HEK293 (cell line): ENCODE measurements around the gene FXYD5.

ENCODE experiments used
- CTCF ChIA-PET: fragments of 350-600 bp; formaldehyde crosslinking; extraction: SDS; loops from one replicate; lab custom pipeline; 2021; ENCODE audit warnings: antibody characterized with exemption; lab: Yijun Ruan, JAX
- POLR2A ChIA-PET: fragments of 300-600 bp; formaldehyde crosslinking; extraction: SDS; loops from one replicate; lab custom pipeline; 2020; ENCODE audit warnings: antibody characterized with exemption, inconsistent platforms; lab: Yijun Ruan, JAX
- H3K27ac ChIP-seq: fragments of 200-500 bp; sonication (Bioruptor generic); 2 replicates; pipeline ENCODE4 v1.5.1; 2014; ENCODE audit warnings: low read depth, low read length, control low read depth, inconsistent platforms; ENCODE audit errors: extremely low read depth
- H3K36me3 ChIP-seq, 2 experiments: fragments of 200-500 bp in 1 of 2; sonication (Bioruptor generic) in 1 of 2; 1 replicate in 1 of 2; 2 replicates in 1 of 2; pipeline ENCODE4 v1.5.1; 2014 to 2017; ENCODE audit warnings: inconsistent platforms in 2 of 2, low read length in 2 of 2; ENCODE audit not compliant: control insufficient read depth in 2 of 2, insufficient read depth in 1 of 2
- H3K4me1 ChIP-seq: fragments of 200-500 bp; sonication (Bioruptor generic); 2 replicates; pipeline ENCODE4 v1.5.1; 2014; ENCODE audit warnings: mild to moderate bottlenecking, low read length, inconsistent platforms; ENCODE audit not compliant: control insufficient read depth, insufficient read depth
- H3K4me3 ChIP-seq: 2 replicates; pipeline ENCODE4 v1.5.1; 2011; ENCODE audit warnings: low read depth, mild to moderate bottlenecking, control low read depth, low read length, moderate library complexity
- H3K9me3 ChIP-seq: fragments of 200-500 bp; sonication (Bioruptor generic); 2 replicates; pipeline ENCODE4 v1.5.1; 2014; ENCODE audit warnings: low read depth, low read length, inconsistent platforms; ENCODE audit not compliant: control insufficient read depth, insufficient read depth
- BCL11B ChIP-seq: fragments of 450-650 bp; formaldehyde crosslinking; IDR thresholded peaks from 2 replicates; pipeline ENCODE4 v1.5.1; 2016; ENCODE audit warnings: low read depth, missing biosample characterization, missing genetic modification characterization
- GFI1B ChIP-seq: fragments of 450-650 bp; formaldehyde crosslinking; IDR thresholded peaks from 2 replicates; pipeline ENCODE4 v1.5.1; 2016; ENCODE audit warnings: missing biosample characterization, missing genetic modification characterization
- GLI2 ChIP-seq: fragments of 450-650 bp; formaldehyde crosslinking; IDR thresholded peaks from 2 replicates; pipeline ENCODE4; 2017; ENCODE audit warnings: missing biosample characterization, missing genetic modification characterization, low read depth, borderline replicate concordance
- GLIS2 ChIP-seq: fragments of 450-650 bp; formaldehyde crosslinking; IDR thresholded peaks from 2 replicates; pipeline ENCODE4 v1.5.1; 2016; ENCODE audit warnings: missing biosample characterization, missing genetic modification characterization
- SCRT1 ChIP-seq: fragments of 450-650 bp; formaldehyde crosslinking; IDR thresholded peaks from 2 replicates; pipeline ENCODE4 v1.5.1; 2016; ENCODE audit warnings: missing biosample characterization, missing genetic modification characterization, borderline replicate concordance
- ZIC2 ChIP-seq: fragments of 450-650 bp; formaldehyde crosslinking; IDR thresholded peaks from 2 replicates; pipeline ENCODE4 v1.5.1; 2016; ENCODE audit warnings: missing biosample characterization, missing genetic modification characterization
- ZNF133 ChIP-seq: fragments of 450-650 bp; formaldehyde crosslinking; IDR thresholded peaks from 2 replicates; pipeline ENCODE4 v1.5.1; 2016; ENCODE audit warnings: missing biosample characterization, missing genetic modification characterization
- ZNF138 ChIP-seq: fragments of 450-650 bp; formaldehyde crosslinking; IDR thresholded peaks from 2 replicates; pipeline ENCODE4 v1.5.1; 2016; ENCODE audit warnings: missing biosample characterization, missing genetic modification characterization, borderline replicate concordance
- ZNF24 ChIP-seq: fragments of 450-650 bp; formaldehyde crosslinking; IDR thresholded peaks from 2 replicates; pipeline ENCODE4 v1.5.1; 2016; ENCODE audit warnings: missing biosample characterization, missing genetic modification characterization
- ZNF292 ChIP-seq: fragments of 450-650 bp; formaldehyde crosslinking; IDR thresholded peaks from 2 replicates; pipeline ENCODE4 v1.5.1; 2016; ENCODE audit warnings: low read depth, missing biosample characterization, missing genetic modification characterization, borderline replicate concordance
- ZNF473 ChIP-seq: fragments of 450-650 bp; formaldehyde crosslinking; IDR thresholded peaks from 2 replicates; pipeline ENCODE4 v1.5.1; 2017; ENCODE audit warnings: missing biosample characterization, missing genetic modification characterization
- ZNF501 ChIP-seq: fragments of 450-650 bp; formaldehyde crosslinking; IDR thresholded peaks from 2 replicates; pipeline ENCODE4 v1.5.1; 2016; ENCODE audit warnings: missing biosample characterization, missing genetic modification characterization
- ZNF555 ChIP-seq: fragments of 450-650 bp; formaldehyde crosslinking; conservative IDR thresholded peaks from 2 replicates; pipeline ENCODE4 v1.5.1; 2017; ENCODE audit warnings: missing biosample characterization, mild to moderate bottlenecking, missing genetic modification characterization, inconsistent platforms
- ZNF621 ChIP-seq: fragments of 450-650 bp; formaldehyde crosslinking; IDR thresholded peaks from 2 replicates; pipeline ENCODE4 v1.5.1; 2017; ENCODE audit warnings: missing biosample characterization, missing genetic modification characterization
- ZNF707 ChIP-seq: fragments of 450-650 bp; formaldehyde crosslinking; IDR thresholded peaks from 2 replicates; pipeline ENCODE4 v1.5.1; 2016; ENCODE audit warnings: missing biosample characterization, missing genetic modification characterization
- ZNF76 ChIP-seq: fragments of 450-650 bp; formaldehyde crosslinking; IDR thresholded peaks from 2 replicates; pipeline ENCODE4; 2016; ENCODE audit warnings: low read depth, missing biosample characterization, missing genetic modification characterization, borderline replicate concordance
- ZNF768 ChIP-seq: fragments of 450-650 bp; formaldehyde crosslinking; IDR thresholded peaks from 2 replicates; pipeline ENCODE4 v1.5.1; 2018; ENCODE audit warnings: missing biosample characterization, mild to moderate bottlenecking, missing genetic modification characterization
- ZNF843 ChIP-seq: fragments of 450-650 bp; formaldehyde crosslinking; IDR thresholded peaks from 2 replicates; pipeline ENCODE4 v1.5.1; 2016; ENCODE audit warnings: missing biosample characterization, missing genetic modification characterization
- ZSCAN16 ChIP-seq: fragments of 450-650 bp; formaldehyde crosslinking; IDR thresholded peaks from 2 replicates; pipeline ENCODE4 v1.5.1; 2016; ENCODE audit warnings: missing biosample characterization, missing genetic modification characterization
- TF ChIP-seq, protein P1 (sequence below): fragments of 450-650 bp; formaldehyde crosslinking; IDR thresholded peaks from 2 replicates; pipeline ENCODE4; 2016; ENCODE audit warnings: missing biosample characterization, missing genetic modification characterization
- TF ChIP-seq, protein P2 (sequence below): fragments of 450-650 bp; formaldehyde crosslinking; IDR thresholded peaks from 2 replicates; pipeline ENCODE4 v1.5.1; 2016; ENCODE audit warnings: missing biosample characterization, missing genetic modification characterization
- TF ChIP-seq, protein P3 (sequence below): fragments of 450-650 bp; formaldehyde crosslinking; IDR thresholded peaks from 2 replicates; pipeline ENCODE4 v1.5.1; 2016; ENCODE audit warnings: missing biosample characterization, missing genetic modification characterization

Gene FXYD5

DNA sequence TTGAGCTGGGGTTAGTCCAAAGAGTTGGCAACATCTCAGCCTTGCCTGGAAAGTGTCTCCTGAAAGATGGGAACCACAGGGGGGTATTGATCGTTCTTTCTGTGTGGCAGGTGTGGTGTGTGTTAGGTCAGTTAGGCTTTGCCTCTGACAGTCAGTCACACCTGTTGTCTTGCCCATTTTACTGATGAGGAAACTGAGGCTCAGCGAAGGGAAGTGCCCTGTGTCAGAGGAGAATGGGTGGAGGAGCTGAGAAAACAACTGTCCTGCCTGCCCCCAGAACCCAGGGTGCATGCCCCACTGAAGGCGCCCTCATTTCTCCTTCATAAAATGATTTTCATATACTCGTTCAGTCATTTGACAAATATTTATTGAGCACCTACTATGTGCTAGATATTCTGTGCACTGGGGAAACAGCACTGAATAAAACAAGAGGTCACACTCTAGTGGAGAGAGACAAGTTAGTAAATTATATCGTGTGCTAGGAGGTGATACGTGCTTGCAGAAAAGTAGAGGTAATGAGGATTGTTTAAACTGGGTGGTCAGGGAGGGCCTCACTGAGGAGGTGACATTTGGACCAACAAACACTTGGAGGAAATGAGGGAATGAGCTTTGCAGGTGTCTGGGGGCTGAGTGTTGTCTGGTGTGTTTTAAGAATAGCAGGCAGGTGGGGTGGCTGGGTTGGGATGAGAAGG, 1.6 kb downstream of the FXYD5 start (continued):
- no peak for TF ChIP-seq ZNF707
- 0 out of 2 replicates have a peak, but pooled peaks have one; percentile 45 for TF ChIP-seq SCRT1 (tag by site-specific recombination)
- TF ChIP-seq, protein P1, sequence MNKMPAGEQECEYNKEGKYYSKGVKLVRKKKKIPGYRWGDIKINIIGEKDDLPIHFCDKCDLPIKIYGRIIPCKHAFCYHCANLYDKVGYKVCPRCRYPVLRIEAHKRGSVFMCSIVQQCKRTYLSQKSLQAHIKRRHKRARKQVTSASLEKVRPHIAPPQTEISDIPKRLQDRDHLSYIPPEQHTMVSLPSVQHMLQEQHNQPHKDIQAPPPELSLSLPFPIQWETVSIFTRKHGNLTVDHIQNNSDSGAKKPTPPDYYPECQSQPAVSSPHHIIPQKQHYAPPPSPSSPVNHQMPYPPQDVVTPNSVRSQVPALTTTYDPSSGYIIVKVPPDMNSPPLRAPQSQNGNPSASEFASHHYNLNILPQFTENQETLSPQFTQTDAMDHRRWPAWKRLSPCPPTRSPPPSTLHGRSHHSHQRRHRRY (tag by site-specific recombination) = no peak
- TF ChIP-seq ZNF24 (tag by site-specific recombination) = no peak
- TF ChIP-seq ZIC2 = no peak
- TF ChIP-seq ZNF768 (tag by site-specific recombination) = no peak
- TF ChIP-seq, protein P2, sequence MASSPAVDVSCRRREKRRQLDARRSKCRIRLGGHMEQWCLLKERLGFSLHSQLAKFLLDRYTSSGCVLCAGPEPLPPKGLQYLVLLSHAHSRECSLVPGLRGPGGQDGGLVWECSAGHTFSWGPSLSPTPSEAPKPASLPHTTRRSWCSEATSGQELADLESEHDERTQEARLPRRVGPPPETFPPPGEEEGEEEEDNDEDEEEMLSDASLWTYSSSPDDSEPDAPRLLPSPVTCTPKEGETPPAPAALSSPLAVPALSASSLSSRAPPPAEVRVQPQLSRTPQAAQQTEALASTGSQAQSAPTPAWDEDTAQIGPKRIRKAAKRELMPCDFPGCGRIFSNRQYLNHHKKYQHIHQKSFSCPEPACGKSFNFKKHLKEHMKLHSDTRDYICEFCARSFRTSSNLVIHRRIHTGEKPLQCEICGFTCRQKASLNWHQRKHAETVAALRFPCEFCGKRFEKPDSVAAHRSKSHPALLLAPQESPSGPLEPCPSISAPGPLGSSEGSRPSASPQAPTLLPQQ (tag by site-specific recombination) = no peak
- TF ChIP-seq ZNF76 (tag by site-specific recombination) = peak; percentile 5; the same call in 1 of the 2 replicates
- TF ChIP-seq, all 188 proteins: peak for 6

DNA sequence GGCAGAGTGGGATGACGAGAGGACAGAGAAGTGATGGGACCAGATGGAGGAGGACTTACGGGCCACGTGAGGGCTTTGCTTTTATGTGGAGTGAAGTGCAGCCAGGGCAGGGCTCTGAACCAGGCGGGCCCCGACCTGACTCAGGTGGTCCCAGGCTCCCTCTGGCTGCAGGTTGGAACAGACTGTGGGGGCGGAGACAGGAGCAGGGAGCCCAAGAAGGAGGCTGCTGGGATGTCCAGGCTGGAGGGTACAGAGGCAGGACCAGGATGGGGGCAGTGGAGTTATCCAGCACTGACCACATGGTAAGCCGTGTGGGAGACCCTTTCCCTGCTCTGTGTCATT, 2.1 kb downstream of the FXYD5 start:
- POLR2A ChIA-PET = no interaction called here
- no peaks in the 10 kb centered on the region; the same call in 1 of the 2 replicates for H3K9me3 ChIP-seq
- peaks cover 38 to 50% of the 10 kb centered on the region in 2 experiments for H3K36me3 ChIP-seq
- no peak overlapping the region for H3K27ac ChIP-seq
- CTCF ChIA-PET = interaction anchor here (5.9 kb wide), 1 partner anchor 14 kb away, joined by 82 read pairs; the partner anchor contains the start of gene FXYD7
- peaks cover 20% of the 10 kb centered on the region for H3K4me1 ChIP-seq
- TF ChIP-seq, protein P3, sequence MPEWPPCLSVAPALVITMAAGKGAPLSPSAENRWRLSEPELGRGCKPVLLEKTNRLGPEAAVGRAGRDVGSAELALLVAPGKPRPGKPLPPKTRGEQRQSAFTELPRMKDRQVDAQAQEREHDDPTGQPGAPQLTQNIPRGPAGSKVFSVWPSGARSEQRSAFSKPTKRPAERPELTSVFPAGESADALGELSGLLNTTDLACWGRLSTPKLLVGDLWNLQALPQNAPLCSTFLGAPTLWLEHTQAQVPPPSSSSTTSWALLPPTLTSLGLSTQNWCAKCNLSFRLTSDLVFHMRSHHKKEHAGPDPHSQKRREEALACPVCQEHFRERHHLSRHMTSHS = 0 out of 2 replicates have a peak, but pooled peaks have one; percentile 28
- no peak for TF ChIP-seq GLIS2
- TF ChIP-seq ZNF133 (tag by site-specific recombination) = peak; percentile 11; the same call in 1 of the 2 replicates
- TF ChIP-seq ZNF473 (tag by site-specific recombination) = 0 out of 2 replicates have a peak, but pooled peaks have one; percentile 1
- TF ChIP-seq ZSCAN16 (tag by site-specific recombination) = no peak
- no peak overlapping the region for H3K4me3 ChIP-seq

DNA sequence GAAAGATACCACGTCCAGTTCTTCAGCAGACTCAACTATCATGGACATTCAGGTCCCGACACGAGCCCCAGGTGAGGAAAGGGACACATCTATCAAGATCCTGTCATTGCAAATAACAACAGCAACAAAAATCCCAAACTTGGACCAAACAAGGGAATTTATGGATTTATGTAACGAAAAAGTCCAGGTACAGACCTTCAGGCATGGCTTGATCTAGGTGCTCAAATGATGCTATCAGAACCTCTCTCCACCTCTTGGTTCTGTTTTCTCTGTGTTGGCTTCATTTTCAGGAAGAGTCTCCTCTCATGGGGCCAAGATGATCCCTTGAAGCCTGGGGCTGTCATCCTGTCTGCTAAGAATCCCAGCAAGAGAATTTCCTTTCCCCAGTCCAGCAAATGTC, 2.9 kb downstream of the FXYD5 start:
- H3K27ac ChIP-seq = no peak overlapping the region
- no peak for TF ChIP-seq BCL11B (tag by site-specific recombination)
- TF ChIP-seq ZNF138 (tag by site-specific recombination) = no peak
- TF ChIP-seq, all 188 proteins: peak for 0
- ChIA-PET CTCF (interaction anchor here (0.7 to 2.0 kb wide), 4 partner anchors 8 to 41 kb away, joined by 3 to 9 read pairs (median 4); no protein-coding TSS in a partner anchor), POLR2A (no interaction called here)
- peaks cover 16% of the 10 kb centered on the region for H3K4me1 ChIP-seq
- H3K9me3 ChIP-seq = peaks cover 4% of the 10 kb centered on the region
- H3K4me3 ChIP-seq = no peak overlapping the region
- H3K36me3 ChIP-seq = peaks cover 43 to 58% of the 10 kb centered on the region in 2 experiments

DNA sequence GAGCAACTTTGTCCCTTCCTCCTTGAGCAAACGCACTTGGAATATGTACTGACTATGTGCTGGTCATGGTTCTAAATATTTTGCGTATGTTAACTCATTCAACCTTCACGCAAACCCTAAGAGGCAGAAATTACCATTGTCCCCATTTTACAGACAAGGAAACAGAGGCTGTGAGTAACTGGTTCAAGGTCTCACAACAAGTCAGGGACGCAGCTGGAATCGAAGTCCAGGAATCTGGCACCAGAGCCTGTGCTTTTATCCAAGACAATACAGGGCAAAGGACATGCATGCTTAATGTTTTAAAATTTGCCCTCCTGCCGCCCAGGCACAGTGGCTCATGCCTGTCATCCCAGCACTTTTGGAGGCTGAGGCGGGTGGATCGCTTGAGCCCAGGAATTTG, 5.1 kb downstream of the FXYD5 start:
- Histone ChIP-seq H3K4me1 (peaks cover 10% of the 10 kb centered on the region), H3K9me3 (peaks cover 7% of the 10 kb centered on the region), H3K36me3 (peaks cover 54 to 80% of the 10 kb centered on the region in 2 experiments), H3K27ac (no peak overlapping the region), H3K4me3 (no peak overlapping the region)
- CTCF ChIA-PET = interaction anchor here (0.7 to 2.1 kb wide), 4 partner anchors 16 to 286 kb away, joined by 3 to 7 read pairs (median 6); partner anchors contain the start of gene FXYD3
- POLR2A ChIA-PET = no interaction called here
- TF ChIP-seq GLI2 = no peak
- no peak for TF ChIP-seq ZNF621
- no peak for TF ChIP-seq ZNF501
- TF ChIP-seq ZNF555 (tag by site-specific recombination) = no peak
- no peak for TF ChIP-seq ZNF292 (tag by site-specific recombination)
- TF ChIP-seq GFI1B (tag by site-specific recombination) = no peak
- TF ChIP-seq ZNF843 (tag by site-specific recombination) = no peak
- TF ChIP-seq, all 188 proteins: peak for 0
